Left lung (tissue), 10 donors: ENCODE results near the gene TBC1D25. TPM values are rescaled to one million over a fixed set of nuclear protein-coding genes. Genes with fewer than 3 reads are reported as not detected.
"Not testable (repeated sequence)": the region's sequence is repeated elsewhere in the genome, so short reads cannot be mapped to it uniquely, and the experiment has no call there.

Experiments
- ATAC-seq: fragments of 200-7000 bp; cut with Tn5 transposase; one replicate; pipeline ENCODE4 v1.9.1; 2020; ENCODE audit warnings: moderate library complexity
- DNase-seq, 4 donors: peaks; one replicate each; pipeline ENCODE4 v3.0.0-alpha.2; 2013 to 2020
- H3K27ac ChIP-seq, 2 donors: fragments of 200-600 bp; sonication (generic) in 1 of 2; one replicate each; pipeline versions ENCODE4 v1.5.0 to v1.8.0; 2020 to 2021
- H3K27me3 ChIP-seq, 2 donors: fragments of 200-600 bp; sonication (generic) in 1 of 2; one replicate each; pipeline versions ENCODE4 v1.5.0 to v1.8.0; 2020 to 2021
- H3K36me3 ChIP-seq, 2 donors: fragments of 200-600 bp; sonication (generic) in 1 of 2; one replicate each; pipeline versions ENCODE4 v1.5.0 to v1.8.0; 2020 to 2021
- H3K4me1 ChIP-seq, 2 donors: fragments of 200-600 bp; one replicate each; pipeline ENCODE4 v1.8.0; 2021
- H3K4me3 ChIP-seq, 2 donors: fragments of 200-600 bp; sonication (generic) in 1 of 2; one replicate each; pipeline versions ENCODE4 v1.5.0 to v1.8.0; 2020 to 2021; ENCODE audit warnings: mild to moderate bottlenecking in 1 of 2
- H3K9me3 ChIP-seq, 2 donors: fragments of 200-600 bp; sonication (generic) in 1 of 2; one replicate each; pipeline versions ENCODE4 v1.5.0 to v1.8.0; 2020 to 2021
- intact Hi-C, 2 donors: fragments of 100-400 bp; cut with DNase I; formaldehyde crosslinking; loops; one replicate each; pipeline versions ENCODE4 v1.11.2 to v1.14.2; 2022
- polyA plus RNA-seq, 6 donors: library from polyadenylated mRNA; unstranded; fragments of 120-200 nt; gene quantifications; one replicate each; pipeline ENCODE4 v1.2.1, GENCODE V29; 2013; ENCODE audit not compliant: insufficient read length in 6 of 6
- total RNA-seq, 2 donors: library from RNA; stranded (reverse); fragmentation: NEBNext Ultra II Directional; extraction: Animal tissue kit (Norgen Biotek cat#: 25700); gene quantifications; one replicate each; pipeline ENCODE4 v1.2.1, GENCODE V29; 2021
- TF ChIP-seq, protein P1 (sequence below), 2 donors: fragments of 200-600 bp; sonication (generic) in 1 of 2; IDR thresholded peaks; one replicate each; pipeline versions ENCODE4 v1.5.0 to v1.8.0; 2021; ENCODE audit warnings: antibody characterized with exemption in 2 of 2
- donor health status: DM: no; HTN: yes; CAD: no.
- donor health status: DM: no; HTN: no; CAD: no.

The TBC1D25 gene
- total and polyA plus RNA-seq, 8 donors: 8.7 to 15.2 (median 9.9) TPM

DNA sequence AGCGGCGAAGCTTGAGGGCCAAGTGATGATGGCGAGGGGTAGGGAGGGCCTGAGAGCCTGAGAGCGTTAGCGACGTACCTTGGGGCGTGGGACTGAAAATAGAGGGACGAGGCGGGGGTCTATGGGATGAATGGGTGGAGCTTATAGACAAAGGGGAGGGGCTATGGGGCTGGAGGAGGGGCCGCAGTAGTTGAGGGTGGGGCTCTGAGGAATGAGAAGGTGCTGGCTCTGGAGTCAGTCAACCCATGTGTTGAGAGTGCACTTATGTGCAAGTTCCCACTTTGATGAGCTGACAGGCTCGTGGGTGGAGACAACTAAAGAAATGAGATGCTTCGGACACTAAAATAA lies 488 bp downstream of the TBC1D25 start:
- Histone ChIP-seq H3K36me3 (peaks cover 0 to 8% of the 10 kb centered on the region in 2 donors), H3K4me3 (peak overlapping the region; percentile 55 to 66), H3K27me3 (no peaks in the 10 kb centered on the region), H3K9me3 (no peaks in the 10 kb centered on the region), H3K4me1 (peaks cover 0 to 10% of the 10 kb centered on the region in 2 donors), H3K27ac (peak overlapping the region; percentile 81 to 89)
- ATAC-seq: peak; percentile 76
- TF ChIP-seq, protein P1, sequence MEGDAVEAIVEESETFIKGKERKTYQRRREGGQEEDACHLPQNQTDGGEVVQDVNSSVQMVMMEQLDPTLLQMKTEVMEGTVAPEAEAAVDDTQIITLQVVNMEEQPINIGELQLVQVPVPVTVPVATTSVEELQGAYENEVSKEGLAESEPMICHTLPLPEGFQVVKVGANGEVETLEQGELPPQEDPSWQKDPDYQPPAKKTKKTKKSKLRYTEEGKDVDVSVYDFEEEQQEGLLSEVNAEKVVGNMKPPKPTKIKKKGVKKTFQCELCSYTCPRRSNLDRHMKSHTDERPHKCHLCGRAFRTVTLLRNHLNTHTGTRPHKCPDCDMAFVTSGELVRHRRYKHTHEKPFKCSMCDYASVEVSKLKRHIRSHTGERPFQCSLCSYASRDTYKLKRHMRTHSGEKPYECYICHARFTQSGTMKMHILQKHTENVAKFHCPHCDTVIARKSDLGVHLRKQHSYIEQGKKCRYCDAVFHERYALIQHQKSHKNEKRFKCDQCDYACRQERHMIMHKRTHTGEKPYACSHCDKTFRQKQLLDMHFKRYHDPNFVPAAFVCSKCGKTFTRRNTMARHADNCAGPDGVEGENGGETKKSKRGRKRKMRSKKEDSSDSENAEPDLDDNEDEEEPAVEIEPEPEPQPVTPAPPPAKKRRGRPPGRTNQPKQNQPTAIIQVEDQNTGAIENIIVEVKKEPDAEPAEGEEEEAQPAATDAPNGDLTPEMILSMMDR (IDR thresholded peaks at IDR 0.05): no peak
- intact Hi-C loops: no loop called here
- DNase-seq: peak in 2 of 4 donors; percentile 44 to 51

DNA sequence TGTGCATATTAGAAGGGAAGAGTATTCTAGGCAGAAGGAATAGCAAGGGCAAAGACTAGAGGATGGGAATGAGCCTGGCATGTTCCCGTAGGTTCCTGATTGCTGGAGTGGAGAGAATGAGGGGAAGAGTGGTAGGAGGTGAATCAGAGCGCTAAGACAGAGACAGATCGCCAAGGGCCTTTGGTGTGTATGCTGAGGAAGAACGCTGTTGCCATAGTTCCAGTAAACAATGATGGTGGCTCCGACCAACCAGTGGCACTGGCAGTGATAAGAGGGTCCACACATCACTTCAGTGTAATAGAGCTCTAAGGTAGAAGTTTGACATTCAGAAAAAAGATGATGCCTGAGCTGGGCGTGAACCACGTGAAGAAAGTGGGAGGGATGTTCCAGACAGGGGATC lies 966 bp downstream of the TBC1D25 start:
- no peak overlapping the region for H3K27ac ChIP-seq
- TF ChIP-seq, protein P1 (IDR thresholded peaks at IDR 0.05): no peak
- peaks cover 0 to 10% of the 10 kb centered on the region in 2 donors for H3K4me1 ChIP-seq
- intact Hi-C loops: no loop called here
- no peaks in the 10 kb centered on the region for H3K27me3 ChIP-seq
- H3K36me3 ChIP-seq: peaks cover 0 to 8% of the 10 kb centered on the region in 2 donors
- ATAC-seq: no peak
- peak overlapping the region; percentile 55 to 66 for H3K4me3 ChIP-seq
- no peaks in the 10 kb centered on the region for H3K9me3 ChIP-seq
- no peak for DNase-seq

DNA sequence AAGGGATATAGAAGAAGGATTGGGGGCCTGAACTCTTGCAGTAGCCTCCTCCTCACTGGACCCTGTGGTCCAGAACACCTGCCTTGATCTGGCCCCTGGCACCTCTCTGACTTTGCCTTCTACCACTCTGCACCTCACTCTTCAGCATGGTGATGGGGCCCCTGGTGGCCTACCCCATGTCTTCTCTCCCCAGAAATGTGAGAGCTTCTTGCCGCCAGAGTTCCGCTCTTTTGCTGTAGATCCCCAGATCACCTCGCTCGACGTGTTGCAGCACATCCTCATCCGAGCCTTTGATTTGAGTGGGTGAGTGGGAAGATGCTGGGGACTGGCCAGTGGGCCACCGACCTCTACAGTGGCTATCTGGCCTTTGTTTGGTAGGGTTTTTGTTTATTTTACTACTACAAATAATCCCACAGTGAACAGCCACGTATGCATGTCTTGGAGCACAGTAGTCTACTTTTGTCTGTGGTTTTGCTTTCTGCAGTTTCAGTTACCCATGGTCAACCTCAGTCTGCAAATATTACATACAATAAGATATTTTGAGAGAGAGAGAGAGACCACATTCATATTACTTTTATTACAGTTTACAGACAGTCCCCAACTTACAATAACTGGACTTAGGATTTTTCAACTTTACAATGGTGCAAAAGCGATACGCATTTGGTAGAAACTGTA lies 1.8 kb downstream of the TBC1D25 start:
- H3K4me3 ChIP-seq: no peak overlapping the region
- H3K4me1 ChIP-seq: peaks cover 0 to 10% of the 10 kb centered on the region in 2 donors
- TF ChIP-seq, protein P1 (IDR thresholded peaks at IDR 0.05): no peak
- intact Hi-C loops: no loop called here
- peaks cover 0 to 15% of the 10 kb centered on the region in 2 donors for H3K36me3 ChIP-seq
- H3K27ac ChIP-seq: no peak overlapping the region
- DNase-seq: no peak
- H3K9me3 ChIP-seq: no peaks in the 10 kb centered on the region
- no peak for ATAC-seq
- H3K27me3 ChIP-seq: no peaks in the 10 kb centered on the region

DNA sequence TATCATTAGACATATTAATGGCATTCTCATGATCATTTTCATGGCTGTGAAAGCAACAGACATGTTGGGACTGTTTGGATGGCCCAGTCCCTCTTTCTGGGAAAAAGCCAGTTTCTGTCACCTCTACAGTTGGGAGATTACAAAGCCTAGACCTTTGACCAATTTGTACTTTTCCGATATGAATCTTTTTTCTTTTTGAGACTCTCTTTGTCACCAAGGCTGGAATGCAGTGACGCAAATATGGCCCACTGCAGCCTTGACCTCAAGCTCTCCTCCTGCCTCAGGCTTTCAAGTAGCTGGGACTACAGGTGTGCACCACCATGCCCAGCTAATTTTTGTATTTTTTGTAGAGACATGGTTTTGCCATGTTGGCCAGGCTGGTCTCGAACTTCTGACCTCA lies 9.4 kb downstream of the TBC1D25 start:
- DNase-seq (no peak), ATAC-seq (no peak)
- Histone ChIP-seq H3K9me3 (no peaks in the 10 kb centered on the region), H3K4me1 (no peaks in the 10 kb centered on the region), H3K27me3 (no peaks in the 10 kb centered on the region), H3K4me3 (no peak overlapping the region), H3K27ac (no peak overlapping the region), H3K36me3 (peaks cover 0 to 29% of the 10 kb centered on the region in 2 donors)
- intact Hi-C loops: no loop called here
- TF ChIP-seq, protein P1 (IDR thresholded peaks at IDR 0.05): no peak

DNA sequence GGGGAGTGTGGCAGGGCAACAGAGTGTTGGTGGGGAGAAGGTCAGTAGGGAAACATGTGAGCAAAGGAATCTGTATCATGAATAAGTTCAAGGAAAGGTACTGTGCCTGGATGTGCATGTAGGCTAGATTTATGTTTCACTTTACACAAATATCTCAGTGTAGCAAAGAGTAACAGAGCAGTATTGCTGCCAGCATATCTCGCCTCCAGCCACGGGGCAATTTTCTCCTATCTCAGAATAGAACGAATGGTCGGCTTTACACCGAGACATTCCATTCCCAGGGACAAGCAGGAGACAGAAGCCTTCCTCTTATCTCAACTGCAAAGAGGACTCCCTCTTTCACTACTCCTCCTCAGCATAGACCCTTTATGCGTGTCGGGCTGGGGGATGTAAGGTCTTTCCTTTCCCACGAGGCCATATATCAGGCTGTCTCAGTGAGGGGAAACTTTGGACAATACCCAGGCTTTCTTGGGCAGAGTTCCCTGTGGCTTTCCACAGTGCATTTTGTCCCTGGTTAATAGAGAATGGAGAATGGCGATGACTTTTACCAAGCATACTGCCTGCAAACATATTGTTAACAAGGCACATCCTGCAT lies 16.3 kb downstream of the TBC1D25 start:
- H3K4me1 ChIP-seq, H3K4me3 ChIP-seq, H3K27me3 ChIP-seq, intact Hi-C loops, DNase-seq, H3K27ac ChIP-seq, H3K9me3 ChIP-seq, ATAC-seq: not testable (repeated sequence)
- peaks cover 0 to 34% of the 10 kb centered on the region in 2 donors for H3K36me3 ChIP-seq
